ENCODE data around the gene IDH3B.
"Not testable (repeated sequence)": the region's sequence is repeated elsewhere in the genome, so short reads cannot be mapped to it uniquely, and the experiment has no call there.

IDH3B gene

DNA sequence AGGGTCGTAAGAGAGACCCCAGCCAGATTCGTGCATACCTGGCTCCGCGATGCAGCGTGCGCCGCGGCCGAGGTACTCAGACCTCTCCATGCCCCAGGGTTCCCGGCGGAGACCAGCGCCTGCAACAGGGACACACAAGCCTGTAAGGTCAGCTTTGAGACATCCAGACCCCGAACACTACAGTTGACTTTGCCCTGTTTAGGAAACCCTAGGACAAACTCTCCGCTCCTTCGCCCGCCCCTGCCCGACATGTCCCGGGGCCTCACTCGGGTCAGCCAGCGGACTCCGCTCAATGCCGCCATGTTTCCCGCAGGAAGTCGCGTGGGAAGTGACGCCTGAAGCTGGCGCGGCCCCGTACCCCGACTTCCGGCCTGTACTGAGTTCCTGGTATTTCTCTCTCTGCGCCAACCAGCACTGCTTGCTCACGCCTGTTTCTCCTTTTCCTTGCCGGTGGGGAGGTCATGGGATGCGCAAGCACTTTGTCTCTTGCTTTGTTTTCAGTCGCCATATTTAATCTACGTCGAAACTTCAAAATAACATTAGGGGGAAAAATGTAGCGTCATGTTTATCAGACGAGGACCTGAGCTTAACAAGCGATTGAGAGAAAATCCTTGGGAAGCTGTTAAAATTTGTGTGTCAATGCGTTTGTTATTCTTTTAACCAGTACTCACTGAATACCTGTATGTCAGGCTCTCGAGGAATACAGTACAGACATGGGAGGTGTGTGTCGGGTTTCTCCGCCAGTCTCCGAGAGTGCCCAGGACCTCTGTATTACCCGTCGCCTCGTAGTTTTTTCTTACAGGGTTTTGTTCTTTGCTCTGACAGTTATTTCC is at the start of gene IDH3B:
TSS of gene IDH3B (minus strand) at position 330 of the 833 bp plus-strand sequence. CDS start at position 302, 28 bp downstream.
- peak; percentile 84 to 86 for DNase-seq (ENCODE audit: low read depth in 2 of 2)

DNA sequence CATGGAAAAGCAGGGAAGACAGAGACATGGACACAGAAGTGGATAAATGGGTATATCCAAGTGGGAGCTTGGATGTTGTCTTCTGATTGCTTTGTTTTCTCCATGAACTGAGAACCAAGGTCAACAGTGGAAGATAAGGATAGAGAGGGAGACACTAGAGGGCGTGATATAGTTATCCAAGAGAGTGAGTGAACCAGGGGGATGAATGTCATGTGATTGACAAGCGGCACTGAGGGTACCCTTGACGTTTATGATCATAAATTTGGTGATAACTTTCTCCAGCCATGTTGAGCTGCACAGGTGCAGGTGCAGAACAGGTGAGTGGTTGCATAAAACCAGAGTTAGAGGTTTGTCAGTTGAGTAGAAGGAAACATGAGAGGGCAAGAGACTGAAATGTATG is 49.3 kb upstream of the IDH3B start:
- no peak for DNase-seq (ENCODE audit: low read depth in 2 of 2)

DNA sequence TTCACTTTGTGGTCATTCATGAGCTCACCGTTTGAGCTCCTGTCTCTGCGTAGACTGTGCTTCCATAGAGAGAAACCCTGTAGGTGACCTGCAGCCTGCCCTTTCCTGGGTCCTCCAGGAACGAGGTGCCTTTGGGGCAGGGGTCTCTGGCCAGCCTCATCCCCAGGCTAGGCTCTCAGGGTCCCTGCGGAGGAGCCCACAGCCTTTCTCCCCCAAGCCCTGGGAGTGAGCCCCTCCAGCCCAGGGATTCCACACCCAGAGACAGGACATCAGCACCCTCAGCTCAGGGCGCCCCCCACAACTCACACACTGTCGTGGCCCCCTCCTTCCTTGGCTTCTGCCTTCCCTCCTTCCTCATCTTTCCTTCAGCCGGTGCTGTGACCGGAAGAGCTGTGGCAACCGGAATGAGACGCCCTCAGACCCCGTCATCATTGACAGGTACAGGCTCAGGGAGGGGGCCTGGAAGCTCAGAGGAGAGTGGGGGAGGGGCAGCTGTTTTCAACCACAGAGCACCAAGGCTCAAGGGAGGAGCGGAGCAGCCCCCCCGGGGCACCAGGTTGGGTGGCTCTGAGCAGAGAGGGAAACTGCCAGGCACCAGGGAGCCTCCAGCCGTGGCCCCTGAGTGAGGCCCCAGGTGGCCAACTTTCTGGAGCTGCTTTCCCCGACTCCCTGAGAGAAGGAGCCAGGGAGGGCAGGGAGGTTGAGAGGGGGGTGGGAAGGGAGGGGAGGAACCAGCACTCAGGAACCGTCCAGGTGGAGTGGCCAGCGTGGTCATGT is 45.4 kb upstream of the IDH3B start:
- no peak for DNase-seq (ENCODE audit: low read depth in 2 of 2)

DNA sequence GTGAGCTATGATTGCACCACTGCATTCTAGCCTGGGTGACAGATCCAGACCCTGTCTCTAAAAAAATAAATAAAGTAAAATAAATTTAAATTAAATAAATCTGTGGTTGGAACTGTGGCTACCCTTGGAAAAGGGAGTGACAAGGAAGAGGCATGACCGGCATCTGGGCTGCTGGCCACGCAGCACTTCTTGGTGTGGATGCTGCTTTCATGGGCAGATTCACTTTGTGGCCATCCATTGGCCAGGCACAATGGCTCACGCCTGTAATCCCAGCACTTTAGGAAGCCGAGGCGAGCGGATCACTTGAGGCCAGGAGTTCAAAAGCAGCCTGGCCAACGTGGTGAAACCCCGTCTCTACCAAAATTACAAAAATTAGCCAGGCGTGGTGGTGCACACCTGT is 44.6 kb upstream of the IDH3B start:
- DNase-seq (ENCODE audit: low read depth in 2 of 2): no peak

DNA sequence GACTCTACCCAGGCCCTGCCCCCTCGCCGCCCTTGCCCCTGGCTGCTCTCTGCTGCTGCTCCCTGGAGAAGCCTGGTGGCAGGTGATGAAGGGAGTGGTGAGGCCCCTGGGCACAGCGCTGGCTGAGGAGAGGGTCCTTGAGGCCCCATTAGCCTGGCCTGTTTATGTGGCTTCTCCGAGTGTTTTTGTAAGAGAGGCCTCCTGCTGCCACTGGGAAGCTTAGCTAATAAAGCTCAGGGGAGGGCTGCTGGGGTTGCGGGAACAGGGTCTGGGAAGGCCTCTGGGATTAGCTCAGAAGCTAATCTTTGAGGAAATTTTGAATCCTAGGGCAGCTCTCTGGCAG is 44.0 kb upstream of the IDH3B start:
- no peak for DNase-seq (ENCODE audit: low read depth in 2 of 2)

DNA sequence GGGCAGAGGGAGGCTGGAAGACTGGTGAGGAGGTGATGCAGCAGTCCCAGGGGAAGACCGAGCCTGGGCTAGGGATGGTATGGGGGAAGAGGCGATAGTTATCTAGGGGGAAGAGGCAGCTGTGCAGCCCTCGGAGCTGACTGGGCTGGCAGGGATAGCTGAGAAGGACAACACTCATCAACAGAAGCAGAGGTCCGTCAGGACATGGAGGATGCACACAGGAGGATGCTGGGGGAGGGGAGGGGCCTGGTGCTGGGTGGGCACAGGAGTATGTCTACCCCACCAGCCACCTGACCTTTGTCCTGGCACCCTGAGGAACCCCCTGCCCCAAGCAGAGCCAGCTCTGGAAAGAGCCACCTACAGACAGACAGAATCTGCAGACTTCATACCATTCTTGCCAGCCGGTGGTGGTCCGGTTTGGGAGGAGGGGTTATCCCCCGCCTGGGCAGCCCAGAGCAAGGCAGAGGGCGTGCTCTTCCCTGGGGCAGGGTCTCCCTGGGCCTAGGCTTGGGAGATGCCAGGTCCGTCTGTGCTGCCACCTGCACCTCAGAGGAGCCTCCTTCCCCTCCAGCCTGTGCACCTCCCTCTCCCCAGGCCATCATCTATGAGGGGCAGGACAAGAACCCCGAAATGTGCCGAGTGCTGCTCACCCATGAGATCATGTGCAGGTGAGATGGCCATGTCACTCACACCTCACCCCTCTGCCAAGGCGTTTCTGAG is 43.5 kb upstream of the IDH3B start:
- no peak for DNase-seq (ENCODE audit: low read depth in 2 of 2)

DNA sequence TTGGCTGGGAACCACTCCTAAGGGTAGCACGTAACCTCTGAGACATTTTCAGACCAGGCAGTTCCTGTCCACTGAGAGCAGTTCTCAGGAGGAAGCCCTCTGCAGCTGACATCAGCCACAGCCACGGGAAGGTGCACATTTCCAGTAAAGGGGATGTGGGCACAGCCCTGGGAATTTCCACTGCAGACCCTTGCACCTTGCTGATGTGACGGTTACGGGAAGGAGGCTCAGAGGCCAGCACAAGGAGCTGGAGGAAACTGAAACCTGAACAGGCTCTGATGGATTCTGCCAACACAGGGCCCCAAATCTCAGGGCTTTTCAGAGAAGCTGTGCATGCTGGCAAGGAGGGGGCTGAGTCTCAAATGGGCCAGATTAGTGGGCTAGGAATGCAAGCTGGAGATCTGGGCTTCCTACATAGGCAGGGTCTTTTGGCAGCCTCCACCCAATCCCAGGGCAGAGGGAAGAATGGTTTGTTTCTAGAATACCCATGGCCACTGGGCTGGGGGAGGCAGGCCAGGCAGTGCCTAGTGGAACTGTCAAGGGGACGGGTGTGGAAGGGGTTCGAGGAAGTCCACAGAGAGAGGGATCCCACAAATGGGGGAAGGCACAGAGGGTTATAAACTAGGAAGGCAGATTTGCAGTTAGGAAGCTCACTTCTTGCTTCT is 42.8 kb upstream of the IDH3B start:
- DNase-seq (ENCODE audit: low read depth in 2 of 2): no peak

DNA sequence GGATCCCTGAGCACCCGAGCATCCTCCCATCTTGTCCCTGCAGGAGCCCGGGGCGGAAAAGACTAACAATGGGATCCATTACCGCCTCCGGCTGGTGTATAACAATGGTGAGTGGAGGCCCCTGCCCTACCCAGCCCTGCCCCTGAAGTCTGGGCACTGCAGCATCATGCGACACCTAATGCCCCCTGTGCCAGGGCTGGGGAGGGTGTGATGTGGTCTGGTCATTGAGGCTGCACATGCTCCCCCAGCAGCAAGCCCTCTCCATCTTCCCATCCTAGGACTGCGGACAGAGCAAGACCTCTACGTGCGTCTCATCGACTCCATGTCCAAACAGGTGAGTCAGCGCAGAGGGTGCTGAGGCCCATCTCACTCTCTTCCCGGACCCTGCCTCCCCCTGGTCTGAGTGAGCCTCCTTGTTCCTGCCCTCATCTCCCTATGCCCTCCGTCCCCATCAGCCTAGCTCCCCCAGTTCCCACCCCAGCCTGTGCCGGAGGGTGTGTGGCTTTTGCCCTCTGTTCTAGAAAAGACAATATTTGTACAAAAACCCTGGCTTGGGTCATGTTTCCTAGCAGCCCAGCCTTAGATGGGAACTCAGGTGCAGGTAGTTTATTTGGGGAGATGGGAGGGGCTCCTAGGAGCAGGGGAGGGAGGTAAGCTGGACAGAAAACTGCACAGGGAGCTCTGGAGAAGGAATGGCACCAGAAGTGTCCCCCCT is 42.1 kb upstream of the IDH3B start:
- DNase-seq (ENCODE audit: low read depth in 2 of 2): no peak

DNA sequence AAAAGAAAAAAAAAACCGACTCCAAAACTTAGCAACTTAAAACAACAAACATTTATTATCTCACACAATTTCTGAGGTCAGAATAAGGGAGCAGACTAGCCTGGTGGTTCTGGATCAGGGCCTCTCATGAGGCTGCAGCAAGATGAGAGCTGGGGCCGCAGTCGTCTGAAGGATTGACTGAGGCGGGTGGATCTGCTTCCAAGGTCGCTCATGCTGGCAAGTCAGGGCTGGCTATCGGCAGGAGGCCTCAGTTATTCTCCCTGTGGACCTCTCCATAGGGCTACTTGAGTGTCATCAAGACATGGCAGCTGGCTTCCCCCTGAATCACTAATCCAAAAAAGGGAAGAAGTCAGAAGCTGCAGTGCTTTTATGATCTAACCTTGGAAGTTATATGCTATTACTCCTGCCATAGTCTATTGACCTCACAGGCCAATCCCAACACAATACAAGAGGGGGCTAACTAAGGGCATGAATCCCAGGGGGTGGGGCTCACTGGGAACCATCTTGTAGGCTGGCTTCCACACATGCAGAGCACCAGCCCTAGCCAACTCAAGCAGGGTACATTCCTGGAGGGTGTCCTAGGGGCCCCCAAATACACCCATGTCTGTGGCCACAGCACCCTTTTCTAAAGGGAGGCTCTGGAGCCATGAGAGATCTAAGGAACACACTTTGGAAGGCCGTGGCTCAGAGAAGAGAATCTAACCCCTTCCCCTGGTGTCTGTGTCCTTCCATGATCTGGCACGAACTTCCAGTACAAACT is 39.9 kb upstream of the IDH3B start:
- DNase-seq (ENCODE audit: low read depth in 2 of 2): no peak

DNA sequence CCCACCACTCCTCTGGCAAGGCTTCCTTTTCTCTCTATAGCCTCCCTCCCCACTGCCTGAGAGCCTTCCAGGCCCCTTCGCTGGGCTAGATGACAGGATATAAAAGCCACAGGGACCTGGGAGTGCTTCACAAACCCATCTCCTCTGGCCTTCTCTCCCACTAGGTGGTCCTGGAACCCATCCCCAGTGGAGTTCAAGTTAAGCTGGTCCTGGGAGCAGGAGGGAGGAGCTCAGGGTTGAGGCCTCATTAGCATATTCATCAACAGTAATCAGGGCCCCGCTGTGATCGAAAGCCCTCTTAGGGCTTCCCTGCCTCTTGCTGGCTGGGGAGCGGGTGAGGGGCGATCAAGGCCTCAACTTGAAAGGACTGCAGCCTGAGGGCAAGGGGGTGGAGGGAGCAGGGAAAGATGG is 37.7 kb upstream of the IDH3B start:
- no peak for DNase-seq (ENCODE audit: low read depth in 2 of 2)

DNA sequence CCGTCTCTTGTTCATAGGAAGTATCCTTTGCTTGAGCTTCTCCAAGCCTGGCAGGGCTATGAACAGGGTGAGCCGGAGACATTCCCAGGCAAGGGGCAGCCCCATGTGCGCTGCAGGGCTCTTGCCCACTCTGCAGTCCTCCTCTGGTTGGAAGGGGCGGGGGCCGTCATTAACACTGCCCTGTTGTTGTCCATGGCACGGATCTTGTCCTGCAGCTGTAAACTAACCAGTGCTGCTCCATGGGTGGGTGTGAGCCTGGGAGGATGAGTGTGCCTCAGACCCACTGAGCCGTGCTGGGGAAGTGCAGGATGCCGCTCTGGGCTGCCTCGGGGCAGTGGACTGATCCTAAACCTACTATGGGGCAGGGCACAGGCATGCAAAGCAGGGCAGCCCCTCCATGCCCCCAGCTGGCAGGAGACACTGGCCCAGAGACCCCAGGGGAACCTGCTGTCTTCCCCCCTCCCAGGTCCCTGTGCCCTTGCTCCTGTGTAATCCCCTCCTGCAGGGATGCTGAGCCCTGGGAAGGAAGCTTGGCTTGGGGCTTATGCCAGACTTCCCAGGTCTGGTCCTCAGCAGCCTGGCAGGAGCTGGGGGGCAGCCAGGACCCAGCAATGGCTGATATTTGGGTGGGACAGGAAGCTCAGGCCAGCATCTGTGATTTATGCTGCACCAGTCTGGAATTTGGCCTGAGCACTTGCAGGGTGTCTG is 37.1 kb upstream of the IDH3B start:
- DNase-seq (ENCODE audit: low read depth in 2 of 2): no peak

DNA sequence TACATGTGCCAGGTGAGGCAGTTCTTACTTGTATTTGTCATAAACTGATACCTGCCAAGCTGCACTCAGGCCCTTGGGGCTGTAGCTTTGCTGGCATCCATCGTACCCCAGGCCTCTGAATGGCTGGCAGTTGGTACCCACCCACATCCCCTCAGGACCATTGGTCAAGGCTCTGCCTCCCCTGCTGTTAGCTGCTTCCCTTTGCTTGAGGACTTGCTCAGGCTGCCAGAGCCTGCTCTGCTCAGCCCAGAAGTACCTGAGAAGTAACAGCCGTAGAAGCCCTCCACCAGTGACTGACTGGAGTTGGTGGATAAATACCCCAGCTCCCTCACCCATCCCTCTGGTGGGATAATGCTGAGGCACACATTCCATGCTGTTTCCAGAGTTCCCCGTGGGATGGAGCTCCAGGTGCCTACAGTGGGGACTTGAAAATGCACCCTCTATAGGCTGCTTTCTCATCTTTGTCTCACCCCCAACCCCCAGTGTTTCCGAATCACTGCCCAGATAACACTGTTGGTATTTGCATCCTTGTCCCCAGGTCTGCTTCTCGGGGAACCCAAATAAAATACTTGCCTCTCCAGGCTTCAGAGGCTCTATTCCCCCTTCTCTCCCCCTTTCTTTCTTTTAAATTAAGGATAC is 35.9 kb upstream of the IDH3B start:
- DNase-seq (ENCODE audit: low read depth in 2 of 2): no peak

DNA sequence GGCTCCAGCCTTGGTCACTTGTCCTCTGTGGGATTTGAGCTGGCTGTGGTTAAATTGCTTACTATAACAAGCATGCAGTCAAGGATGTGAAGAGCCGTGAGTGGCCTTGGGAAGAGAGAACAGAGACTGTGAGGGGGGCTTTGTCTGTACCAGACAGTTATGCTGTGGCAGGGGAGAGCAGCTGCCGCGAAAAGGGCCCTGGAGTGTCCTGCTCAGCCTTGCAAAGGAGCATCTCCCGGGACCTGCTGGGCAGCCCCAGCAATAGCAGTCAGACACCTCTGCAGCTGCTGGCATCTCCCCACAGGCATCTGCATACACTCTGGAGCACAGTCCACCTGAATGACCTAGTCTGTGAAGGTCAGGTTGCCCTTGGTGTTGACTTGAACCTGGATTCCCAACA is 34.9 kb upstream of the IDH3B start:
- DNase-seq (ENCODE audit: low read depth in 2 of 2): no peak

DNA sequence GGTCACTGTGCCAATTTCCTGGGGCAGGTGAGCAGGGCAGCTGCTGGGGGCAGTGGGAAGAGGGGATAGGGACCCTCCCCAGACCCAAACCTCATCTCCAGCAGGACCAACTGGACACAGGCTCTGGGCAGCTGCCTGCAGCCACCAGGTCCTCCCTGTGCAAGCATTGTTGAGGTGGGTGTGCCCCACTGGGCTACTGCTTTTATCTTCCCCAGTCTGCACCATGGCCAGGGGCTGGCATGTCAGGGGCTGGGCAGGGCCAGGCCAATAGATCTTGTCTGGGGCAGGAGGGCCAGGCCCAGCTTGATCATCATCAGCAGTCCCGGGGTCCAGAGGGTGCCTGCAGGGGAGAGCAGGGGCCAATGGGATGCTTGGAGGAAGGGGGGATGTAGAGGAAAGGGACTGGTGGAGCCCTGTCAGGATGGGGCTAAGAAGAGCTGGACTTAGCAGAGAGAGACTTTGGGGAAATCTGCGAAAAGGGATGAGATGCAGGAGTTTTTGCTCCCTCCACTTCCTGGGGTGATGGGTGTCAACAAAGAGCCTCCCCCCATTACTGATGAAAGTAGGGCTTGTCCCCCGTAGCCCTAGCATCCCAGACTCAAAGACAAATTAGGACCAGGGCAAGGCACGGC is 34.3 kb upstream of the IDH3B start:
- DNase-seq (ENCODE audit: low read depth in 2 of 2): no peak

DNA sequence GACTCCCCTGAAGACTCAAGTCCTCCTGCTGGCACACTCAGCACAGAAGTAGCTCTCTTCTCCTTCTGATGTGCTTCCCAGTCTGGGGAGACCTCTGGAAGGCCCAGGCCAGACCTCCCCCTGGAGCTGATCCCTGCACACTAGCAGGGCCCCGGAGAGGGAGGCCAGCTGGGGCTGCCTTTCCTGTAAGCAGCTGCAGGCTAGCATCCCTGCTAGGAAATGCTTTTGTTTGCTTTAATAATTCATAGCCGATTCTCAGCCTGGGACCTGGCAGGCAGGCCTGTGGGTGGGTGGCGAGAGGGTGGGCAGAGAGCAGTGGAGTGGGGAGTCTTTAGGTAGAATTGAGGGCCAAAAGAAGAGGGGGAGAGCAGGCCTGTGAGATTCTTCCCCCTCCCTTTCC is 33.8 kb upstream of the IDH3B start:
- DNase-seq (ENCODE audit: low read depth in 2 of 2): no peak

DNA sequence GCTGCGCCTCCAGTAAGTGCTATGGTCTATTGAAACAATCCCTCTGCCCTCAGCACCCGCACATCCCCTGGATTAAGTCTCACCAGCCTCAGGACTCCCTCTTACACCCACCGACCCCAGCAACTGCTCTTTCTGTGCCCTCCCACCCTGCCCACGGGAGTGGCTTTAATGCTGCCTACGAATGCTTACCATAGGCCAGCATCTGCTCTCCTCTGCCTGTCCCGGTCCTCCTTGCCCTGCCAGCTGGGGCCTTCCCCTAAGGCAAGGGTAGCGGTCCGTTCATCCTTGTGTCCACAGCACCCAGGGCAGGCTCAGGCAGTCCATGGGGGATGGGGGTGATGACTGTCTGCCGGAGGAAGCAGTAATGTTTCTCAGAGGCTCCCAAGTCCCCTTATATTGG is 32.6 kb upstream of the IDH3B start:
- DNase-seq (ENCODE audit: low read depth in 2 of 2): no peak

DNA sequence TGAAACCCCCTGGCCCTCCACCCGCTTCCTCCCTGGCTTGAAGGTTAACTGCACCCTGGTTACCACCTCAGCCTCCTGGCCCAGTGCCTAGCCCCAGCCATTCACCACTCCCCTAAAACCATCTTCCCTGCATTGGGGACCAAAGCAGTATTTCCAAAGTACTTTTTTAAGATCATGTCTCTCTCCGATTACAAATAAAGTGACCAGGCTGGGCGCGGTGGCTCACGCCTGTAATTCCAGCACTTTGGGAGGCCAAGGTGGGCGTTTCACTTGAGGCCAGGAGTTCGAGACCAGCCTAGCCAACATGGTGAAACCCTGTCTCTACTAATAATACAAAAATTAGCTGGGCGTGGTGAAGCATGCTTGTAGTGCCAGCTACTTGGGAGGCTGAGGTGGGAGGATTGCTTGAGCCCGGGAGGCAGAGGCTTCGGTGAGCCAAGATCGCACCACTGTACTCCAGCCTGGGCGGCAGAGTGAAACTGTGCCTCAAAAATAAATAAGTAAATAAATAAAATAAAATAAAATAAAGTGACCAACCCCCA is 32.0 kb upstream of the IDH3B start:
- not testable (repeated sequence) for DNase-seq (ENCODE audit: low read depth in 2 of 2)

DNA sequence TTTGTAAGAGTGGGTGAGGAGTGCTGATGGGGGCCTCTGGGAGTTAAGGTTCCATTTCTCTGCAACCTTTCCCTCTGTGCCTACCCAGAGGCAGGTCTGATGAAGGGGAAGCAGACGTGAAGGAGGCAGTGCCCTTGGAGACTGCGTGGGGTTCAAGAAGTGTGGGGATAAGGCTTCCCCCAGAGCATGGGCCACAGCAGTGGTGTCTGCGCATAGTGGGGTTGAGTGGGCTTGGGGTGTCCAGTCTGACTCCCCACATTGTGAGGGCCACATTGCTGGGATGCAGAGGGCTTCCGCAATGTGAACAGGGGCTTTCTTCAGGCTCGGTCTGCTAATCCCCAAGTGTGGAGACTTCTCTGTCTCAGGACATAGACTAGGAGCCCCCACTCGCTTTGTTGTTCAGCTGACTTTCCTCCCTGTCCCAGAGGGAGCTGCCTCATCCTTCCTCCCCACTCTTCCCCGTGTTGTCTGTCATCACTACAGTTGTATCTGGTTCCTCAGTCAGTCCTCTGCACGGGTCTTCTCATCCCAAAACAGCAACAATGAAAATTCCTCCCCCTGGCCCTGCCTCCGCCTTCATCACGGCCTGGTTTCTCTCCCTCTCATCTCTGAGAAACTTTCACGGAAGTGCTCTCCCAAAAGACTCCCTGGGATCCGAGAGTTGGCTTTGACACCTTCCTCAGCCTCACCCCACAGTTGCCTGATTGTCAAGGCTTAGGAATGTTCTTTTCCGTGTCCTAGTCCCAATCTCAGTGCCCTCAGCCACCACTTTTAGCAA is 31.4 kb upstream of the IDH3B start:
- no peak for DNase-seq (ENCODE audit: low read depth in 2 of 2)

Data from stimulated activated CD8-positive, alpha-beta memory T cell treated with anti-CD3 and anti-CD28 coated beads, Interleukin-7, amount 100 ng/mL, for 1 hour (primary cell).